Liver (tissue), 9 donors: Measurements from ENCODE around the gene PROCA1. TPM values are rescaled to one million over a fixed set of nuclear protein-coding genes. Genes with fewer than 3 reads are reported as not detected.

Source experiments
- DNase-seq: peaks from one replicate; pipeline ENCODE4 v3.0.0-alpha.2; 2017; ENCODE audit warnings: low spot score
- H3K27ac ChIP-seq, 2 donors: one replicate each; pipeline ENCODE4 v1.7.0; 2013; ENCODE audit warnings: inconsistent platforms in 2 of 2, low read length in 2 of 2, control low read depth in 1 of 2, low read depth in 1 of 2, mild to moderate bottlenecking in 1 of 2
- H3K27me3 ChIP-seq, 4 donors: one replicate each; pipeline versions ENCODE4 v1.6.1 to v1.7.0; 2013; ENCODE audit warnings: low read length in 3 of 4, inconsistent platforms in 1 of 4, mild to moderate bottlenecking in 1 of 4, moderate library complexity in 1 of 4; ENCODE audit not compliant: control insufficient read depth in 4 of 4, insufficient read depth in 4 of 4
- H3K36me3 ChIP-seq, 4 donors: one replicate each; pipeline versions ENCODE4 v1.6.1 to v1.7.0; 2013; ENCODE audit warnings: low read length in 3 of 4, mild to moderate bottlenecking in 3 of 4, low read depth in 1 of 4, moderate library complexity in 1 of 4; ENCODE audit not compliant: control insufficient read depth in 4 of 4, insufficient read depth in 3 of 4
- H3K4me1 ChIP-seq, 4 donors: one replicate each; pipeline versions ENCODE4 v1.6.1 to v1.7.0; 2013; ENCODE audit warnings: low read length in 3 of 4, mild to moderate bottlenecking in 3 of 4, moderate library complexity in 1 of 4; ENCODE audit not compliant: control insufficient read depth in 4 of 4, insufficient read depth in 4 of 4
- H3K4me3 ChIP-seq, 3 donors: one replicate each; pipeline versions ENCODE4 v1.6.1 to v1.7.0; 2013; ENCODE audit warnings: low read length in 3 of 3, control low read depth in 1 of 3, low read depth in 1 of 3, mild to moderate bottlenecking in 1 of 3
- H3K9ac ChIP-seq, 2 donors: one replicate each; pipeline ENCODE4 v1.7.0; 2013; ENCODE audit warnings: low read length in 2 of 2, mild to moderate bottlenecking in 2 of 2, moderate library complexity in 2 of 2, control low read depth in 1 of 2, low read depth in 1 of 2
- H3K9me3 ChIP-seq, 4 donors: one replicate each; pipeline versions ENCODE4 v1.6.1 to v1.7.0; 2013; ENCODE audit warnings: low read length in 3 of 4; ENCODE audit not compliant: control insufficient read depth in 4 of 4
- EGR1 ChIP-seq, 2 donors: IDR thresholded peaks; 2 replicates each; pipeline ENCODE4 v1.6.1; 2016 to 2018; ENCODE audit warnings: antibody characterized with exemption in 2 of 2, low read depth in 2 of 2
- FOXA1 ChIP-seq: IDR thresholded peaks from 2 replicates; pipeline ENCODE4 v1.6.1; 2016; ENCODE audit warnings: antibody characterized with exemption
- FOXA2 ChIP-seq: IDR thresholded peaks from 2 replicates; pipeline ENCODE4 v1.6.1; 2016; ENCODE audit warnings: antibody characterized with exemption
- GABPA ChIP-seq, 2 donors: IDR thresholded peaks in 1 of 2; conservative IDR thresholded peaks in 1 of 2; 2 replicates each; pipeline ENCODE4 v1.6.1; 2016; ENCODE audit warnings: antibody characterized with exemption in 2 of 2, mild to moderate bottlenecking in 1 of 2, moderate library complexity in 1 of 2
- HNF4A ChIP-seq, 2 donors: conservative IDR thresholded peaks; 2 replicates each; pipeline ENCODE4 v1.6.1; 2016; ENCODE audit warnings: antibody characterized with exemption in 2 of 2, mild to moderate bottlenecking in 2 of 2
- HNF4G ChIP-seq: IDR thresholded peaks from 2 replicates; pipeline ENCODE4 v1.6.1; 2016; ENCODE audit warnings: antibody characterized with exemption
- JUND ChIP-seq, 2 donors: IDR thresholded peaks; 2 replicates each; pipeline ENCODE4 v1.6.1; 2016; ENCODE audit warnings: antibody characterized with exemption in 2 of 2
- NR2F2 ChIP-seq: IDR thresholded peaks from 2 replicates; pipeline ENCODE4 v1.6.1; 2016; ENCODE audit warnings: antibody characterized with exemption
- RXRA ChIP-seq, 2 donors: IDR thresholded peaks; 2 replicates each; pipeline ENCODE4 v1.6.1; 2017 to 2018; ENCODE audit warnings: antibody characterized with exemption in 2 of 2, mild to moderate bottlenecking in 1 of 2
- SP1 ChIP-seq: IDR thresholded peaks from 2 replicates; pipeline ENCODE4 v1.6.1; 2018; ENCODE audit warnings: antibody characterized with exemption, mild to moderate bottlenecking
- TAF1 ChIP-seq: conservative IDR thresholded peaks from 2 replicates; pipeline ENCODE4 v1.6.1; 2016; ENCODE audit warnings: antibody characterized with exemption, mild to moderate bottlenecking
- WGBS: extraction: QIAGEN DNeasy Blood & Tissue Kit; methylation state at CpG from one replicate; pipeline ENCODE4 v1.1.7; 2013; 5-methylcytosine and 5-hydroxymethylcytosine counted together
- polyA plus RNA-seq, 2 donors: library from polyadenylated mRNA; stranded (reverse) in 1 of 2; unstranded in 1 of 2; fragments of 200-250 nt in 1 of 2; fragments of >200 nt in 1 of 2; fragmentation: Nextera tagmentation in 1 of 2; extraction: Ambion mirVana in 1 of 2; gene quantifications; one replicate each; pipeline versions ENCODE4 v1.2.1 to v1.2.3, GENCODE V29; 2013 to 2015
- total RNA-seq, 2 donors: library from RNA; depleted of rRNA; stranded (reverse); fragments of >200 nt; gene quantifications; one replicate each; pipeline ENCODE4 v1.2.3, GENCODE V29; 2014
- TF ChIP-seq, protein P1 (sequence below): IDR thresholded peaks from 2 replicates; pipeline ENCODE4 v1.6.1; 2016; ENCODE audit warnings: antibody characterized with exemption
- TF ChIP-seq, protein P2 (sequence below): IDR thresholded peaks from 2 replicates; pipeline ENCODE4 v1.6.1; 2016; ENCODE audit warnings: antibody characterized with exemption
- TF ChIP-seq, protein P3 (sequence below): fragments of 150-350 bp; IDR thresholded peaks from 2 replicates; pipeline ENCODE4 v1.5.1; 2017; ENCODE audit warnings: improper control_type of control experiment, low read depth, low read length; ENCODE audit not compliant: missing input control
- TF ChIP-seq, protein P4 (sequence below): IDR thresholded peaks from 2 replicates; pipeline ENCODE4 v1.6.1; 2016; ENCODE audit warnings: antibody characterized with exemption, mild to moderate bottlenecking
- TF ChIP-seq, protein P5 (sequence below): IDR thresholded peaks from 2 replicates; pipeline ENCODE4 v1.6.1; 2016; ENCODE audit warnings: antibody characterized with exemption
- donor health status: healthy.
- donor health status: healthy.
- donor health status: healthy.
- donor health status: healthy.
- donor health status: healthy.

PROCA1 gene
- total and polyA plus RNA-seq, 4 donors: 0.16 to 0.65 (median 0.35) TPM

DNA sequence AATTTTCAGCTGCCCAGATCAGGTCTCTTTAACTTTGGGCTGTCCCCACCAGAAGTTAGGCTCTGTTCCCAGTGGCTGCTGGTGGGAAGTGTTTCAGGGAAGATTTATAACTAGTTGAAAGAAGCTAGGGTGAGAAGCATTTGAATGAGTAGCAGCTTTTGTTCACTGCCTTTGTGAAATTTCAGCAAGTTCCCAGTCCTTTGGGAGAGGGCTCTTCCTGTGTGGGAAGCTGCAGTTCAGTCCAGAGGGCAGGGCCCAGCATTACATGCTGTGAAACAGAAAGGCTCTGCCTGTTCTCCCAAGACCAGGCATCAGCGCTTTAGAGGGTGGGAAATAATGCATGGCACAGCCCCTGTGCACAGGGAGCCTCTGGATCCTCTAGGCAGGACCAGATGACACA is 17.8 kb downstream of the PROCA1 start:
- Histone ChIP-seq H3K36me3 (peaks cover 7 to 80% (median 63%) of the 10 kb centered on the region in 4 donors), H3K4me1 (peaks cover 4 to 20% (median 16%) of the 10 kb centered on the region in 4 donors), H3K27me3 (no peaks in the 10 kb centered on the region), H3K4me3 (no peak overlapping the region), H3K27ac (no peak overlapping the region), H3K9me3 (no peaks in the 10 kb centered on the region), H3K9ac (no peak overlapping the region)
- no peak for TF ChIP-seq GABPA (IDR thresholded peaks at IDR 0.05 in 1 of 2, conservative IDR thresholded peaks at IDR 0.05 in 1 of 2)
- TF ChIP-seq, protein P1, sequence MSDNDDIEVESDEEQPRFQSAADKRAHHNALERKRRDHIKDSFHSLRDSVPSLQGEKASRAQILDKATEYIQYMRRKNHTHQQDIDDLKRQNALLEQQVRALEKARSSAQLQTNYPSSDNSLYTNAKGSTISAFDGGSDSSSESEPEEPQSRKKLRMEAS: no peak
- no peak for TF ChIP-seq HNF4A (conservative IDR thresholded peaks at IDR 0.05)
- TF ChIP-seq TAF1: no peak
- no peak for TF ChIP-seq HNF4G
- no peak for TF ChIP-seq SP1
- TF ChIP-seq RXRA (IDR thresholded peaks at IDR 0.05): no peak
- TF ChIP-seq, protein P2, sequence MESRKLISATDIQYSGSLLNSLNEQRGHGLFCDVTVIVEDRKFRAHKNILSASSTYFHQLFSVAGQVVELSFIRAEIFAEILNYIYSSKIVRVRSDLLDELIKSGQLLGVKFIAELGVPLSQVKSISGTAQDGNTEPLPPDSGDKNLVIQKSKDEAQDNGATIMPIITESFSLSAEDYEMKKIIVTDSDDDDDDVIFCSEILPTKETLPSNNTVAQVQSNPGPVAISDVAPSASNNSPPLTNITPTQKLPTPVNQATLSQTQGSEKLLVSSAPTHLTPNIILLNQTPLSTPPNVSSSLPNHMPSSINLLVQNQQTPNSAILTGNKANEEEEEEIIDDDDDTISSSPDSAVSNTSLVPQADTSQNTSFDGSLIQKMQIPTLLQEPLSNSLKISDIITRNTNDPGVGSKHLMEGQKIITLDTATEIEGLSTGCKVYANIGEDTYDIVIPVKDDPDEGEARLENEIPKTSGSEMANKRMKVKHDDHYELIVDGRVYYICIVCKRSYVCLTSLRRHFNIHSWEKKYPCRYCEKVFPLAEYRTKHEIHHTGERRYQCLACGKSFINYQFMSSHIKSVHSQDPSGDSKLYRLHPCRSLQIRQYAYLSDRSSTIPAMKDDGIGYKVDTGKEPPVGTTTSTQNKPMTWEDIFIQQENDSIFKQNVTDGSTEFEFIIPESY: no peak
- no peak for TF ChIP-seq JUND (IDR thresholded peaks at IDR 0.05)
- TF ChIP-seq FOXA1: no peak
- TF ChIP-seq EGR1 (IDR thresholded peaks at IDR 0.05; ENCODE audit: low read depth in 2 of 2): no peak
- no peak for TF ChIP-seq NR2F2
- TF ChIP-seq, protein P3, sequence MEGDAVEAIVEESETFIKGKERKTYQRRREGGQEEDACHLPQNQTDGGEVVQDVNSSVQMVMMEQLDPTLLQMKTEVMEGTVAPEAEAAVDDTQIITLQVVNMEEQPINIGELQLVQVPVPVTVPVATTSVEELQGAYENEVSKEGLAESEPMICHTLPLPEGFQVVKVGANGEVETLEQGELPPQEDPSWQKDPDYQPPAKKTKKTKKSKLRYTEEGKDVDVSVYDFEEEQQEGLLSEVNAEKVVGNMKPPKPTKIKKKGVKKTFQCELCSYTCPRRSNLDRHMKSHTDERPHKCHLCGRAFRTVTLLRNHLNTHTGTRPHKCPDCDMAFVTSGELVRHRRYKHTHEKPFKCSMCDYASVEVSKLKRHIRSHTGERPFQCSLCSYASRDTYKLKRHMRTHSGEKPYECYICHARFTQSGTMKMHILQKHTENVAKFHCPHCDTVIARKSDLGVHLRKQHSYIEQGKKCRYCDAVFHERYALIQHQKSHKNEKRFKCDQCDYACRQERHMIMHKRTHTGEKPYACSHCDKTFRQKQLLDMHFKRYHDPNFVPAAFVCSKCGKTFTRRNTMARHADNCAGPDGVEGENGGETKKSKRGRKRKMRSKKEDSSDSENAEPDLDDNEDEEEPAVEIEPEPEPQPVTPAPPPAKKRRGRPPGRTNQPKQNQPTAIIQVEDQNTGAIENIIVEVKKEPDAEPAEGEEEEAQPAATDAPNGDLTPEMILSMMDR: no peak
- TF ChIP-seq, protein P4, sequence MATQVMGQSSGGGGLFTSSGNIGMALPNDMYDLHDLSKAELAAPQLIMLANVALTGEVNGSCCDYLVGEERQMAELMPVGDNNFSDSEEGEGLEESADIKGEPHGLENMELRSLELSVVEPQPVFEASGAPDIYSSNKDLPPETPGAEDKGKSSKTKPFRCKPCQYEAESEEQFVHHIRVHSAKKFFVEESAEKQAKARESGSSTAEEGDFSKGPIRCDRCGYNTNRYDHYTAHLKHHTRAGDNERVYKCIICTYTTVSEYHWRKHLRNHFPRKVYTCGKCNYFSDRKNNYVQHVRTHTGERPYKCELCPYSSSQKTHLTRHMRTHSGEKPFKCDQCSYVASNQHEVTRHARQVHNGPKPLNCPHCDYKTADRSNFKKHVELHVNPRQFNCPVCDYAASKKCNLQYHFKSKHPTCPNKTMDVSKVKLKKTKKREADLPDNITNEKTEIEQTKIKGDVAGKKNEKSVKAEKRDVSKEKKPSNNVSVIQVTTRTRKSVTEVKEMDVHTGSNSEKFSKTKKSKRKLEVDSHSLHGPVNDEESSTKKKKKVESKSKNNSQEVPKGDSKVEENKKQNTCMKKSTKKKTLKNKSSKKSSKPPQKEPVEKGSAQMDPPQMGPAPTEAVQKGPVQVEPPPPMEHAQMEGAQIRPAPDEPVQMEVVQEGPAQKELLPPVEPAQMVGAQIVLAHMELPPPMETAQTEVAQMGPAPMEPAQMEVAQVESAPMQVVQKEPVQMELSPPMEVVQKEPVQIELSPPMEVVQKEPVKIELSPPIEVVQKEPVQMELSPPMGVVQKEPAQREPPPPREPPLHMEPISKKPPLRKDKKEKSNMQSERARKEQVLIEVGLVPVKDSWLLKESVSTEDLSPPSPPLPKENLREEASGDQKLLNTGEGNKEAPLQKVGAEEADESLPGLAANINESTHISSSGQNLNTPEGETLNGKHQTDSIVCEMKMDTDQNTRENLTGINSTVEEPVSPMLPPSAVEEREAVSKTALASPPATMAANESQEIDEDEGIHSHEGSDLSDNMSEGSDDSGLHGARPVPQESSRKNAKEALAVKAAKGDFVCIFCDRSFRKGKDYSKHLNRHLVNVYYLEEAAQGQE: no peak
- TF ChIP-seq, protein P5, sequence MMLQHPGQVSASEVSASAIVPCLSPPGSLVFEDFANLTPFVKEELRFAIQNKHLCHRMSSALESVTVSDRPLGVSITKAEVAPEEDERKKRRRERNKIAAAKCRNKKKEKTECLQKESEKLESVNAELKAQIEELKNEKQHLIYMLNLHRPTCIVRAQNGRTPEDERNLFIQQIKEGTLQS: no peak
- 98% methylated on average over 1 of the region's 1 CpG for WGBS
- DNase-seq: no peak

DNA sequence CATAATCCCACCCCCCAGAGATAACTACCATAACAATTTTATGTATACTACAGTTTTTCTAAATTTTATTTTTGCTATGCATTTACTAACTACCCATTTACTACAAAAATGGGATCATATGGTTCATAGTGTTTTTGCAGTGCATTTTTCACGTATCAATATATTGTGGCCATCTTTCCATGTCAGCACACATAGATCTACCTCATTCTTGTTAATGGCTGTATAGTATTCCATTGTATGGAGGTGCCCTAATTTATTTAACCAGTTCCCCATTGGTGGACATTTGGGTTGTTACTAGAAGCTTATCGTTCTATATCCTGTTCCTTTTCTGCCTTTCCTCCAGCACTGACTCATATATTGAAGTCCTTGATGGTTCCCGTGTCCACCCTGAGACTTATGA is 22.7 kb downstream of the PROCA1 start:
- TF ChIP-seq FOXA2: no peak
- TF ChIP-seq SP1: no peak
- Histone ChIP-seq H3K9me3 (no peaks in the 10 kb centered on the region), H3K4me1 (no peaks in the 10 kb centered on the region), H3K27ac (no peak overlapping the region), H3K4me3 (no peak overlapping the region), H3K27me3 (no peaks in the 10 kb centered on the region), H3K36me3 (peaks cover 15 to 83% (median 70%) of the 10 kb centered on the region in 4 donors), H3K9ac (no peak overlapping the region)
- no peak for DNase-seq
- WGBS: 98% methylated on average over 3 of the region's 3 CpGs
